RWPE2 (cell line): ENCODE data around the gene ORMDL1.

Source experiments
- ATAC-seq: fragments of 200-7000 bp; cut with Tn5 transposase; 3 replicates; pipeline ENCODE4 v1.9.1; 2021; ENCODE audit warnings: low read depth
- DNase-seq: peaks from one replicate; pipeline ENCODE4 v3.0.0-alpha.2; 2020; ENCODE audit warnings: low spot score
- H3K27ac ChIP-seq: fragments of 450-650 bp; 2 replicates; pipeline ENCODE4 v1.5.1; 2017; ENCODE audit warnings: mild to moderate bottlenecking; ENCODE audit not compliant: poor library complexity, severe bottlenecking
- H3K27me3 ChIP-seq: fragments of 250-450 bp; sonication (Bioruptor Pico); 2 replicates; pipeline ENCODE4 v1.5.1; 2021; ENCODE audit warnings: mild to moderate bottlenecking, moderate library complexity; ENCODE audit not compliant: insufficient read depth, poor library complexity, severe bottlenecking
- H3K36me3 ChIP-seq: fragments of 250-450 bp; sonication (Bioruptor Pico); 2 replicates; pipeline ENCODE4 v1.5.1; 2020; ENCODE audit warnings: low read depth, mild to moderate bottlenecking, moderate library complexity
- H3K4me1 ChIP-seq: fragments of 250-450 bp; sonication (Bioruptor Pico); 2 replicates; pipeline ENCODE4 v1.5.1; 2021; ENCODE audit warnings: mild to moderate bottlenecking, moderate library complexity; ENCODE audit not compliant: insufficient read depth, poor library complexity, severe bottlenecking
- H3K4me3 ChIP-seq: fragments of 250-450 bp; sonication (Bioruptor Pico); 2 replicates; pipeline ENCODE4 v1.5.1; 2021; ENCODE audit warnings: mild to moderate bottlenecking, moderate library complexity; ENCODE audit not compliant: severe bottlenecking
- H3K9me3 ChIP-seq: fragments of 250-450 bp; sonication (Bioruptor Pico); 2 replicates; pipeline ENCODE4 v1.5.1; 2021; ENCODE audit warnings: mild to moderate bottlenecking, moderate library complexity; ENCODE audit not compliant: severe bottlenecking
- CTCF ChIP-seq: fragments of 450-650 bp; IDR thresholded peaks from one replicate; pipeline ENCODE4 v1.5.1; 2017; ENCODE audit warnings: mild to moderate bottlenecking, moderate library complexity; ENCODE audit not compliant: poor library complexity, severe bottlenecking

Gene ORMDL1

GRCh38 chr2:189824694-189825396, 40.7 kb upstream of the ORMDL1 start:
- Histone ChIP-seq H3K9me3 (no peaks in the 10 kb centered on the region), H3K27me3 (no peaks in the 10 kb centered on the region), H3K4me3 (no peak overlapping the region), H3K4me1 (no peaks in the 10 kb centered on the region), H3K27ac (no peak overlapping the region), H3K36me3 (peaks cover 57% of the 10 kb centered on the region)
- DNase-seq, result no peak
- ATAC-seq, result no peak
- no peak for TF ChIP-seq CTCF

GRCh38 chr2:189821953-189822748, 38.0 kb upstream of the ORMDL1 start:
- peak; percentile 34 for DNase-seq
- no peaks in the 10 kb centered on the region for H3K9me3 ChIP-seq
- ATAC-seq, result no peak
- no peaks in the 10 kb centered on the region for H3K27me3 ChIP-seq
- H3K4me1 ChIP-seq, result no peaks in the 10 kb centered on the region
- H3K27ac ChIP-seq, result no peak overlapping the region
- H3K36me3 ChIP-seq, result peaks cover 79% of the 10 kb centered on the region
- TF ChIP-seq CTCF, result no peak
- H3K4me3 ChIP-seq, result no peak overlapping the region

- no peaks in the 10 kb centered on the region for H3K9me3 ChIP-seq
- no peaks in the 10 kb centered on the region for H3K27me3 ChIP-seq
- peaks cover 69% of the 10 kb centered on the region for H3K36me3 ChIP-seq
- no peaks in the 10 kb centered on the region for H3K4me1 ChIP-seq
- DNase-seq (no peak), ATAC-seq (peak; percentile 69)
- no peak overlapping the region for H3K27ac ChIP-seq
- no peak for TF ChIP-seq CTCF
- no peak overlapping the region for H3K4me3 ChIP-seq
These were observed 35.2 kb upstream of the ORMDL1 start for GRCh38 chr2:189819297-189819704.

- Histone ChIP-seq H3K36me3 (peaks cover 64% of the 10 kb centered on the region), H3K9me3 (no peaks in the 10 kb centered on the region)
- no peak for TF ChIP-seq CTCF
These were observed 34.3 kb upstream of the ORMDL1 start for GRCh38 chr2:189818249-189819038.

More at GRCh38 chr2:189818249-189819038, 34.3 kb upstream of the ORMDL1 start:
- no peak overlapping the region for H3K27ac ChIP-seq
- ATAC-seq (no peak), DNase-seq (no peak)
- H3K27me3 ChIP-seq, result no peaks in the 10 kb centered on the region
- H3K4me1 ChIP-seq, result no peaks in the 10 kb centered on the region
- H3K4me3 ChIP-seq, result no peak overlapping the region
